ENCODE measurements around the gene MUS81.
A peak's percentile ranks its signal among the peaks of the same experiment; 100 is the strongest.

MUS81 gene

GRCh38 chr11:65859095-65859811 is 980 bp upstream of the MUS81 start:
- TF ChIP-seq, protein P1, sequence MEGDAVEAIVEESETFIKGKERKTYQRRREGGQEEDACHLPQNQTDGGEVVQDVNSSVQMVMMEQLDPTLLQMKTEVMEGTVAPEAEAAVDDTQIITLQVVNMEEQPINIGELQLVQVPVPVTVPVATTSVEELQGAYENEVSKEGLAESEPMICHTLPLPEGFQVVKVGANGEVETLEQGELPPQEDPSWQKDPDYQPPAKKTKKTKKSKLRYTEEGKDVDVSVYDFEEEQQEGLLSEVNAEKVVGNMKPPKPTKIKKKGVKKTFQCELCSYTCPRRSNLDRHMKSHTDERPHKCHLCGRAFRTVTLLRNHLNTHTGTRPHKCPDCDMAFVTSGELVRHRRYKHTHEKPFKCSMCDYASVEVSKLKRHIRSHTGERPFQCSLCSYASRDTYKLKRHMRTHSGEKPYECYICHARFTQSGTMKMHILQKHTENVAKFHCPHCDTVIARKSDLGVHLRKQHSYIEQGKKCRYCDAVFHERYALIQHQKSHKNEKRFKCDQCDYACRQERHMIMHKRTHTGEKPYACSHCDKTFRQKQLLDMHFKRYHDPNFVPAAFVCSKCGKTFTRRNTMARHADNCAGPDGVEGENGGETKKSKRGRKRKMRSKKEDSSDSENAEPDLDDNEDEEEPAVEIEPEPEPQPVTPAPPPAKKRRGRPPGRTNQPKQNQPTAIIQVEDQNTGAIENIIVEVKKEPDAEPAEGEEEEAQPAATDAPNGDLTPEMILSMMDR (IDR thresholded peaks at IDR 0.05; ENCODE audit: insufficient read depth, missing control alignments): no peak
- FAIRE-seq: no peak

DNA sequence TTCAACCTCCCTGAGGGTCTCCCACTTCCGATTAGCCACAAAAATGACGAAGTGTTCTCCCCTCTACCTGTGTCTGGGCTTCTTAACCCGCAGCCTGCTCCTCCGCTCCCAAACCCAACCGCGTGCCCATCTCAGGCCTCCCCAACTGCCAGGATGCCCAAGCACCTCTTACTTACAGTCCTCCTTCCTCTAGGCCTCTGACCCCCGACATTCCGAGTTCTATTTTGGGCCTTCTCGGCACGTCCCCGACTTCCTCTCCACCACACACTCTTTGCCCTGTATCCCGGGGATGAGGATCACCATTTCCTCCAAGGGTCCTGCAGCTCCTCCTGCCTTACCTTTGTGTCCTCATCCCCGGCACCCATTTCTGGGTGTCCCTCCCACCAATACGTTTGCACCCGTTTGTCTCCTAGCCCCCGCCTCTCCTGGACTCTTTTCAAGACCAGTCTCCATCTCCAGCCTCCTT is 388 bp upstream of the MUS81 start:
- DNase-seq (ENCODE audit: insufficient read length, low spot score): no peak
- TF ChIP-seq, protein P1 (IDR thresholded peaks at IDR 0.05; ENCODE audit: insufficient read depth, missing control alignments): no peak
- FAIRE-seq: no peak

More at GRCh38 chr11:65859095-65859811, 980 bp upstream of the MUS81 start:
- peak; percentile 86 for DNase-seq (ENCODE audit: insufficient read length, low spot score)

DNA sequence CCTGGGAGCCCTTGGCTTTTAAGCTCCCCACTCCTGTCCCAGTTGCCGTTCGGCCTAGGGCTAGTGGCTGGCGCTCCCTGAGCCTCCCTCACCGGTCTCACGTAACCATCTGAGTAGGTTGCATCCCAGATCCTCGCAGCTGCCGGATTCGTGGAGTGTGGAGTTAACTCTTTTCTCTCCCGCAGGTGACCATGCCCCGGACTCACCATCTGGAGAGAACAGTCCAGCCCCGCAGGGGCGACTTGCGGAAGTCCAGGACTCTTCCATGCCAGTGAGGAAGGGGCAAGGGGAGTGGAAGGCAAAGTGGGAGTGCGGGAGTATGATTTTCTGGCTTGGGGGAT is 902 bp downstream of the MUS81 start:
- TF ChIP-seq, protein P1 (IDR thresholded peaks at IDR 0.05; ENCODE audit: insufficient read depth, missing control alignments): no peak
- DNase-seq (ENCODE audit: insufficient read length, low spot score) (no peak), FAIRE-seq (no peak)

DNA sequence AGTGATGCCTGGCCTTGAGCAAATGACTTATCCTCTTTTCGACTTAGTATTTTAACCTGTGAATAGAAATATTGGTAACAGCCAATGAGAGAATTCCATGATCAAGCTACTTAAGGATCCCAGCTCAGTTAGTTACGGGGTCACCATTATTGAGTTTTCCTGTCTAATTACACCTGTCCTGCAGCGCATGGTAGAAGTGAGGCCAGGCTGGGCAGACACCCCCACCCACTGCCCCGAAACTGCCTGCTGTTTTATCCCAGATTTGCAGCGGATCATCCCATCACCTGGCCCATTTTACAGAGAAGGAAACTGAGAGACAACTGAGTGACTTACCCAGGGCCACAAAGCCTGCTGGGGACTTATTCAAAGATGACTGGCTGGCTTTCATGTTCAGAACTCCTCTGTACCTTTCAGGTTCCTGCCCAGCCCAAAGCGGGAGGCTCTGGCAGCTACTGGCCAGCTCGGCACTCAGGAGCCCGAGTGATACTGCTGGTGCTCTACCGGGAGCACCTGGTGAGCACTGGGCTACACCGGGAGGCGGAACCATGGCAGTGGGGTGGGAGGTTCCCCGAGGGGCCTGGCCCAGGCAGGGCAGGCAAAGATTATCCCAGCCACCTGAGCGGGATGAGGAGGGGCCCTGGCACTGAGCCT is 1.4 kb downstream of the MUS81 start:
- TF ChIP-seq, protein P1 (IDR thresholded peaks at IDR 0.05; ENCODE audit: insufficient read depth, missing control alignments): no peak
- FAIRE-seq (no peak), DNase-seq (ENCODE audit: insufficient read length, low spot score) (no peak)

DNA sequence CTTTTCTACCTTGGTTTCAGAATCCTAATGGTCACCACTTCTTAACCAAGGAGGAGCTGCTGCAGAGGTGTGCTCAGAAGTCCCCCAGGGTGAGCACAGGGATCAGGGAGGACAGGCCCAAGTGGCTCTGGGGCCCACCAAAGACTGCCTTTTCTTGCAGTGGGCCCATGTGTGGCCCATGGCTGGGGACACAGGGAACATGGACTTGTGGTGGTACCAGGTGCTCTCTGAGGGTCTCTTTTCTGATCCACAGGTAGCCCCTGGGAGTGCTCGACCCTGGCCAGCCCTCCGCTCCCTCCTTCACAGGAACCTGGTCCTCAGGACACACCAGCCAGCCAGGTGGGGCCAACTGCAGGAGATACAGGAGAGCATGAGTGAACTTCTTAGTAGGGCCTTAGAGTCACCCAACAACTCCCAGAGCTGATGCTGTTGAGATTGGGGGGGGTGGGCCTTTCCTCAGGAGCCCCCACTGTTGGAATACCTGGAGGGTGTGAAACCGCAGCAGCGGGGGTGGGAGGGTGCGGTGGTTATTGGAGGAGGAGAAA is 2.0 kb downstream of the MUS81 start:
- FAIRE-seq (no peak), DNase-seq (ENCODE audit: insufficient read length, low spot score) (no peak)
- TF ChIP-seq, protein P1 (IDR thresholded peaks at IDR 0.05; ENCODE audit: insufficient read depth, missing control alignments): no peak

DNA sequence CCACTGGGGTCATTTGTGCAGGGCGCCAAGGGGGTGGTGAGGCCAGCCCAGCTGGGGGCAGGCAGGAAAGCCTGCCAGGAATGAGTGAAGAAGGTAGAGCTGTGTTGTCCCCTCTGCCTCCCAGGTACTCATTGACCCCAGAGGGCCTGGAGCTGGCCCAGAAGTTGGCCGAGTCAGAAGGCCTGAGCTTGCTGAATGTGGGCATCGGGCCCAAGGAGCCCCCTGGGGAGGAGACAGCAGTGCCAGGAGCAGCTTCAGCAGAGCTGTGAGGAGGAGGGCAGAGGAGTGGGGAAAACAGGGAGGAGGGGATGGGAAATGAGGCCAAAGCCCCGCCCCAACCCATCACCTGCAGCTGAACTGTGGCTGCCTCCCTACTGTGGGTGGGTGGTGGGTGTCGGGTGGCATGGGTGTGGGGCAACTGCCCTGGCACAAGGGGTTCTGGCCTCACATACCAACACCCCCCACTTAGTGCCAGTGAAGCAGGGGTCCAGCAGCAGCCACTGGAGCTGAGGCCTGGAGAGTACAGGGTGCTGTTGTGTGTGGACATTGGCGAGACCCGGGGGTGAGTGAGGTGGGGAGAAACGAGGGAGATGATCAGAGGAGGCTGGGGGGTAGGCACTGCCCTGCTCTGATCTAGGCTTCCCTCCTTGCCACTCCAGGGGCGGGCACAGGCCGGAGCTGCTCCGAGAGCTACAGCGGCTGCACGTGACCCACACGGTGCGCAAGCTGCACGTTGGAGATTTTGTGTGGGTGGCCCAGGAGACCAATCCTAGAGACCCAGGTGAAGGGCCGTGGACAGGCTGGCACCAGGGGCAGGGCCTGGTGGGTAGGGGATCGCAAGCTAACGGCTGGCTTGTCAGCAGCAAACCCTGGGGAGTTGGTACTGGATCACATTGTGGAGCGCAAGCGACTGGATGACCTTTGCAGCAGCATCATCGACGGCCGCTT is 3.0 kb downstream of the MUS81 start:
- no peak for DNase-seq (ENCODE audit: insufficient read length, low spot score)
- TF ChIP-seq, protein P1 (IDR thresholded peaks at IDR 0.05; ENCODE audit: insufficient read depth, missing control alignments): no peak
- no peak for FAIRE-seq
